Suprapubic skin (tissue), 3 donors: ENCODE results near the gene RBM28.

Experiments
- CTCF ChIP-seq, 2 donors: fragments of 200-600 bp in 1 of 2; fragments of 450-650 bp in 1 of 2; sonication (generic) in 1 of 2; IDR thresholded peaks; one replicate each; pipeline ENCODE4 v1.5.1; 2016 to 2019; ENCODE audit warnings: antibody characterized with exemption in 2 of 2, mild to moderate bottlenecking in 1 of 2, moderate library complexity in 1 of 2
- EP300 ChIP-seq: sonication (generic); formaldehyde crosslinking; IDR thresholded peaks from one replicate; pipeline ENCODE4 v1.6.1; 2017; ENCODE audit warnings: antibody characterized with exemption
- POLR2A ChIP-seq, 2 donors: fragments of 450-650 bp; IDR thresholded peaks; one replicate each; pipeline ENCODE4 v1.6.1; 2017; ENCODE audit warnings: antibody characterized with exemption in 2 of 2, mild to moderate bottlenecking in 2 of 2, moderate library complexity in 2 of 2

GRCh38 chr7:128318691-128319090 is 25.0 kb downstream of the RBM28 start:
- TF ChIP-seq CTCF (IDR thresholded peaks at IDR 0.05) (no peak), POLR2A (IDR thresholded peaks at IDR 0.05) (no peak), EP300 (no peak)
